GM18499 (cell line): Measurements from ENCODE around the gene G6PC3.
"Not testable (repeated sequence)": the region's sequence is repeated elsewhere in the genome, so short reads cannot be mapped to it uniquely, and the experiment has no call there.

ENCODE experiments used
- ATAC-seq: cut with Tn5 transposase; IDR thresholded peaks from one replicate; pipeline ENCODE4 v1.9.1; 2021; ENCODE audit warnings: moderate number of reproducible peaks; ENCODE audit not compliant: insufficient read depth, unreplicated experiment

Gene G6PC3

GRCh38 chr17:44081681-44082080, 11.1 kb downstream of the G6PC3 start:
- no peak for ATAC-seq

DNA sequence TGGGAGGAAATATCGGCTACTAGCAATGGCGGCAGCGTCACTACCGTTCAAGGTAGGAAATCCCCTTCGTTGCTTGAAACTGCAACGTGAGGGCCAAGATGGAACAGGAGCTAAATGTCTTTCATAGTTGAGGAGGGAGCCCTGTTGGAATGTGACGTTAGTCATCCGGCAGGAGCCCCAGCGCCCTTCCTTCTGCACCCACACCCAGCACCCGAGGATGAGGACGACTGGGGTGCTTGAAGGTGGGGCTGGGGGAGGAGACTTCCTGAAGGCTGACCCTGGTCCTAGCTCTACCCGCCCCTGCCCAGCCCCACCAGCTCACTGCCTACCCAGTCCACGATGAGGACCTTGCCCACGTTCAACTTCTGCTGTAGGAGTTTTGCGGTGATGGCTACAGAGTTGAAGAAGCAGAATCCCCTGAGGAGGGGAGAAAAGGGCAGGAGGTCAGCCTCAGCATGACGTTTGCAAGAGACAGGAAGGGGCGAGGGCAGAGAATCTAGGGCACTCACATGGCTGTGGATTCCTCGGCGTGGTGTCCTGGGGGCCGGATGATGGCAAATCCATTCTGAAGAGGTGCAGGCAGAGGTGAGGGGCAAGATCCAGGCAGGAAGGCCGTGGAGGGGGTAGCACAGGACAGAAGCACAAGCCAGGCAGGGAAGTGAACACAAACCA, 11.9 kb downstream of the G6PC3 start:
- ATAC-seq = no peak

GRCh38 chr17:44083250-44083849, 12.8 kb downstream of the G6PC3 start:
- ATAC-seq = no peak

- no peak for ATAC-seq
Observed at GRCh38 chr17:44084131-44084538, 13.6 kb downstream of the G6PC3 start.

DNA sequence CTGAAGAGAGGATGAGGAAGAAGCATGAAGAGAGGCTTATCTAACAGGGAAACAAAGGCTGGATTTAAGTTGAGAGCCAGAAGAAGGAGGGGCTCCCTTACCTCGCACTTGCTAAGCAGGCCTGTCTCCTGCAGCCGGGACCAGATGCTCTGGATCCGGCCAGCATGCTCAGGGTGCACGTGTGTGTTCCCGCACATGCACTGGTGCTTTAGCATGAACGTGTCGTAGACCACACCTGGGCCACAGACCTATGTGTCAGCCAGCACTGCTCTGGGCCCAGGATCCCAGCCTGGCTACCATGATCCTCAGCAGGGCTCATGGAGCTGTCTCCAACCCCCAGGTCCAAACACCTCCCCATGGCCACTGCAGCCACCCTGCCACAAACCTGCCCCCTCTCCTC, 14.4 kb downstream of the G6PC3 start:
- ATAC-seq = no peak

GRCh38 chr17:44085908-44086307, 15.4 kb downstream of the G6PC3 start:
- no peak for ATAC-seq

GRCh38 chr17:44086364-44087311, 16.1 kb downstream of the G6PC3 start:
- ATAC-seq = no peak

GRCh38 chr17:44087319-44087718, 16.8 kb downstream of the G6PC3 start:
- no peak for ATAC-seq

DNA sequence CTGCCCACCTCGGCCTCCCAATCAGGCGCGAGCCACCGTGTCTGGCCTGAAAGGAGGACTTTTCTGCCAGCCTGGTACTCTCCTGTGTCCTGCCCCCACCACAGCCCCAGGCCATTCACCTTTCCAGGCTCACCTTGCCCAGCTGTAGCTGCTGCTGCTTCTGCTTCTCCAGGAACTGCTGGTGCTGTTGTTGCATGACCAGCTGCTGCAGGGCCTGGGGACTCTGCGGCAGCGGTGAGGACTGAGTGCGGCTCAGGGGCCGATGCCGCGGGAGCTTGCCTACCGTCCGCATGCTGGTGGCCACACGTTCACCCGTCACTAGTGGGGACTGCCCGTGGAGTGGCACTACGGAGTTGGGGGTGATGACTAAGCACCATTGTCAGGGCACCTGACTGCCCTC, 17.7 kb downstream of the G6PC3 start:
- ATAC-seq = no peak

- ATAC-seq = no peak
Observed at GRCh38 chr17:44091200-44091997, 20.9 kb downstream of the G6PC3 start.

DNA sequence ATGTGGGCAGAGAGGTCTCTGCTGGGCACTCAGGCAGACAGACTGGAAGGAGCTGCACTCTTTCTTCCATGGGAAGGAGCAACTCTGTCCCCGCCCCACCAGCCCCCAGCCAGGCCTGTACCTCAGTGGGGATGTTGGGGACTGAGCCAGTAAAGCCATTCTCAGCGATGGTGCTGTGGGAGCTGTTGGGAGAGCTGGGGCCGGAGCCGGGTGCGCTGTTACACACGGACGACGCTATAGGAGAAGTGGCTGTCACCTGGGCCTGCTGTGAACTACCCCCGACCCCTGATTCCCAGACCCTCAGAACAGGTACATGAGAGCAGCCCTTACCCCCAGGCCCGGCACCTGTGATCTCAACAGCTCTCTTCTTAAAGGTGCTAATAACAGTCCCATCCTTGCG, 21.5 kb downstream of the G6PC3 start:
- ATAC-seq = no peak

DNA sequence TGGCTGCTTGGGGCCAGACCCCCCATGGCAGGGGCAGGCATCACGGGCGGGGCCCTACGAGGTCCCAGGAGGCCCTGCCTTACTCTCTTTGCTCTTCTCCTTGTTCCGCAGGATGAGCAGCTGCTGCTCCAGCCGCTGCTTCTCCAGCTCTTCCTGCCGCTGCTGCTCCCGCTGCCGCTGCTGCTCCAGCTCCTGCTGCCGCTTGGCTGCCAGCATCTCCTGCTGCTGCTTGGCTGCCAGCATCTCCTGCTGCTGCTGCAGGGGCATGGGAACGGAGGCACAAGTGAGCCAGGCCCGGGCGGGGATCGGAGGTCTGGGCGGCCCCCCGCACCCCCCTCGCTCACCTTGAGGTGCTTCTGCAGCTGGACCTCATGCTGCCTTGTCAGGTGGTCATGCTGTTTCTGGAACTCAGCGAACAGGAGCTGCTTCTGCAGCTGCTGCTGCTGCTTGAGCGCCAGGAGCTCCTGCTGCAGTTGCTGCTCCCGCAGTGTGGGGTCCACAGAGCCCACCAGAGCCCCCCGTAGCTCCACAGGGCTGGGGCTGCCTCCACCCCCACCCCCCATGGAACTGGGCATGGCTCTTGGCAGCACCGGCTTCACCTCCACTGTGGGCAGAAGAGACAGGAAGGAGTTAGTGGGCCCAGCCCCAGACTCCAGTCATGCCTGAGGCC, 22.8 kb downstream of the G6PC3 start:
- ATAC-seq = no peak

DNA sequence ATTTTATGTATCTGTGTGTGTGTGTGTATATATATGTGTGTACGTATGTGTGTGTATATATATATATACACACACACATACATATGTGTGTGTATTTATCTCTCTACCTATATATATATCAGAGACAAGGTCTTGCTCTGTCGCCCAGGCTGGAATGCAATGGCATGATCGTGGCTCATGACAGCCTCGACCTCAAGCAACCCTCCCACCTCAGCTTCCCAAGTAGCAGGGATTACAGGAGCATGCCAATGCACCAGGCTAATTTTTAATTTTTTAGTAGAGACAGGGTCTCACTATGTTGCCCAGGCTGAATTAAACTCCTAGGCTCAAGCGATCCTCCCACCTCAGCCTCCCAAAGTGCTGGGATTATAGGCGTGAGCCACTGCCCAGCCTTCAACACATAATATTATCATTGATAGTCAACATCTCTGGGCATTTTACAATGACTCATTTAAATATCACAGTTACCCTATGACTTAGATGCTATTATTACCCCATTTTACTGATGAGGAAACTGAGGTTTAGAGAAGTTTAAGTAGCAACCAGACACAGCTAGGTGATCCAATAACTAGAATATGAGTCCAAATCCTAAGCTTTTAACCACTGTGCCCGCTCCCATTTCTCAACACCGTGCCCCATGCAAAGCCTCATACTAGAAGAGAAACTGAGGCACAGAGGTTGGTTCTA, 24.3 kb downstream of the G6PC3 start:
- ATAC-seq = no peak

DNA sequence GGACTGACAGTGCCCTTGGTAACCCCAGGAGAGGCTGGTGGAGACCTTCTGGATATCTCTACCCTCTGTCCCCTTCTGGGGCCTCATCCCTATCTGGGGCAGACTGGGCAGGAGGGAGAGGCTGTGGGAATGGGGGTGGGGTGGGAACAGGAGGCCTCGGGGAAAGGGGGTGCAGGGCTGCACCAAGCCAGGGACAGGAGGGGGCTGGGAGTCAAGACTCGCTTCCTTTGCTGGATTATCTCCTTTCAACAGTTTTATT, 24.8 kb downstream of the G6PC3 start:
- ATAC-seq = no peak

GRCh38 chr17:44095647-44096496, 25.3 kb downstream of the G6PC3 start:
- ATAC-seq = no peak

DNA sequence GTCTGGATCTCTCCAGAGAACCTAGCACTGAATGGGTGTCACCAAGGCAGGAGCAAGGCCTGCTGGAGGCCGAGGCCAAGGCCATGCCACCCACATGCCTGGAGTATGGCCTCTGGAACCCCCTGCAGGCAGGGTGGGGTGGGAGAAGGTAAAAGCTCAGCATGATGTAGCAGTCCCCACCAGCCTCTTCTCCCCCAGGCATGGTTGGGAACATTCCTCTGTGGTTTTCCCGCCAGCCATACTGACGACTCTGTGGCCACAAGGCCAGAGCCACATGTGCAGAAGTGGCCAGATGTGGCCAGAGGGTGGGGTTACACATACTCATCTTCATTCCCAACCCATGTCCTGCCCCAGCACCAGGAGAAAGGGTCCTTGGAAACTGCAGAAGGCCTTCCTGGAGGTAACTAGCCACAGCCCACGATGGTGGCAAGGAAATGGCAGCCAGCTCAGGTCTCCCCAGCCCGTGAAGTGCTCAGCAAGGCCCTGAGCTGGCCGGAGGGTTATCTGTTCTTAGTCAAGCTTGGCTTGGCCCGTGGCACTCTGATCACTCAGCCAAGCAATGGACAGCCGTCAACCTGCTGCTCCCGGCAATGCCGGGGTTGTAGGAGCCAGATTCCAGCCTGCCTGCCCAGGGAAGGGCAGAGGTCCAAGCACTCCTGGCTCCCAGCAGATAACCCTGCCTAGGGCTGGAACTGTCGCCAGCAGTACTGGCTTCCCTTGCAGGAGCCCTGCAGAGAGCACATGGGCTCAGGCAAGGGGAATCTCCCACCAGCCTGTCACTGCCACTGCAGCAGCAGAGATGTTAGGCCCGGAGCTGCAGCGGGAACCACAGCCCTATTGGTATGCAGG, 26.8 kb downstream of the G6PC3 start:
- no peak for ATAC-seq

GRCh38 chr17:44101858-44102257, 31.3 kb downstream of the G6PC3 start:
- not testable (repeated sequence) for ATAC-seq
